Measurements from ENCODE around the gene FAM83F. TPM values are rescaled to one million over a fixed set of nuclear protein-coding genes. Genes with fewer than 3 reads are reported as not detected.

The FAM83F gene
- total RNA-seq, 8 experiments from 2014 or later: under 0.01 to 0.47 (median 0.22) TPM

DNA sequence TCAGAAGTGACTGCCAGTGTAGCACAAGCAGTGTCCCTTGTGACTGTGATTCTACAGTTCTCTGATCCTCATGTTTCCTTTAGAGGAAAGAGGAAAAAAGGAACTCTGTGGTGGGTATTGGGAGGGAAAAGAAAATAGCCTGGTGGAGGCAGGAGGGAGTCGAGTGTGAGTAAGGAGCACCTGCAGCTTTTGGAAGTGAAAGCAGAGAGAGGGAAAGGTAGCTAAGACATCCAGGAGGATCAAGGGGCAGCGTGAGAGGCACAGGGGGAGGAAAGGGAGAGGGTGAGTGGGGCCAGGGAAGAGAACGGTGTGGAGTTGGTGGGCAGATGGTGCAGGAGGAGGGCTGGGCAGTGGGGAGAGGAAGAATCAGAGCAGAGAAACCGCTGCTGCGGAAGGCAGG, 22.1 kb upstream of the FAM83F start:
- H3K27ac ChIP-seq: no peak overlapping the region
- WGBS, 10 experiments: 23 to 60% (median 43%) methylated on average over 2 to 5 of the region's 5 CpGs; no CpG with 5 or more reads in 3 of the 10 experiments
- peaks cover 3 to 4% of the 10 kb centered on the region in 2 donors for H3K4me1 ChIP-seq (replicated peaks in 1 of 2)
- H3K4me3 ChIP-seq: no peak overlapping the region
- no peak for ATAC-seq (replicated peaks in 6 of 8)
- in situ Hi-C loops (cut with MboI; ENCODE audit: low pct_unique_long_range_greater_than_20kb in 2 of 9, low sequenced_read_pairs in 9 of 9, unreplicated experiment in 9 of 9): no loop called here

DNA sequence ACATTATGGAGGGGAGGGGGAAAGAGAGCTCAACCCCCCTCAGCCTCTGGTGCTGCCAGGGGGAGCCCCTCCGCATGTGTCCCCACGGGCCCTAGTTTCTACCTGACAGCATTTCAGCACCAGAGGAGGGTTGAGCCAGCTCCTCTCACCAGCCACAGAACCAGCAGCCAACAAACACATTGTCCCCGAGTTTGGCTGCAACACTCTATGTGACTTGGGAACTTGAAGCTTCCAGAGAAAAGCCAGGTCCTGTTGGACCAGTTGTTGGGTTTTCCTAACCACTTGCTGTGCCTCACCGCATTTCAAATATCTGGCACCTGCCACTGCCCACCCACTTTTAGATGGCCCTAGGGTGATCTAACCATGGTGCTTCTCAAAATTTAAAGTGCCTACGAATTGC, 21.1 kb upstream of the FAM83F start:
- no peak for ATAC-seq (replicated peaks in 6 of 8)
- Histone ChIP-seq H3K4me1 (replicated peaks in 1 of 2) (peaks cover 3% of the 10 kb centered on the region in 2 donors), H3K27ac (no peak overlapping the region), H3K4me3 (no peak overlapping the region)
- in situ Hi-C loops (cut with MboI; ENCODE audit: low pct_unique_long_range_greater_than_20kb in 2 of 9, low sequenced_read_pairs in 9 of 9, unreplicated experiment in 9 of 9): no loop called here
- 33 to 100% (median 75%) methylated on average over 1 to 4 of the region's 5 CpGs; no CpG with 5 or more reads in 3 of the 10 experiments for WGBS, 10 experiments

DNA sequence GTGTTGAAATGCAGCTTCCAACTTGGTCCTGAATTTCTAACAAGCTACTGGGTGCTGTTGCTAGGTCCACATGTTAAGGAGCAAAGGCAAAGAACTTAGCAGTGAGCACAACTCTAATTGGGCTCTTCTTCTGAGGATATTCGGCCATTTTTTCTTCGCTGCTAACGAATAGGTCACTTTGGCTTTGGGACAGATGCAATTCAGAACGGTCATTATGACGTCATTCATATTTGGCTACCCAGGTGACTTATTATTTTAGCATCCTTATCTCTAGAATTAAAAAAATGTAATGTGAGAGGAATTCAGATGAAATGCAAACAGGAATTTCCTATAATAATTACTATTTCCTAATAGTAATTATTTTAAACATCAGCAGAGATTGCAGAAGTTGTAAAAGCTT, 20.7 kb upstream of the FAM83F start:
- H3K4me1 ChIP-seq (replicated peaks in 1 of 2): peaks cover 0 to 3% of the 10 kb centered on the region in 2 donors
- no peak overlapping the region for H3K27ac ChIP-seq
- ATAC-seq (replicated peaks in 6 of 8): no peak
- 43 to 100% (median 85%) methylated on average over 2 to 5 of the region's 5 CpGs for WGBS, 10 experiments
- no peak overlapping the region for H3K4me3 ChIP-seq
- in situ Hi-C loops (cut with MboI; ENCODE audit: low pct_unique_long_range_greater_than_20kb in 2 of 9, low sequenced_read_pairs in 9 of 9, unreplicated experiment in 9 of 9): no loop called here

DNA sequence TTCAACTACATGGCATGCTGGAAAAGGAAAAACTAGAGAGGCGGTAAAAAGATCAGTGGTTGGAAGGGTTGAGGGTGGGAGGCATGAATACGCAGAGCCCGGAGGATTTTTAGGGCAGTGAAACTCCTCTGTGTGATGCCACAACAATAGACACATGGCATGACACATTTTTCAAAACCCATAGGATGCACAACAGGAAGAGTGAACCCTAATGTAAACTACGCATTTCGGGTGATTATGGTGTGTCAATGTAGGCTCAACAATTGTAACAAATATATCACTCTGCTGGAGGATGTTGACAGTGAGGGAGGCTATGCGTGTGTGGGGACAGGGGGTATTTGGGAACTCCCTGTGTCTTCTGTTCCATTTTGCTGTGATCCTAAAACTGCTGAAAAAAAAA, 15.7 kb upstream of the FAM83F start:
- in situ Hi-C loops (cut with MboI; ENCODE audit: low pct_unique_long_range_greater_than_20kb in 2 of 9, low sequenced_read_pairs in 9 of 9, unreplicated experiment in 9 of 9): no loop called here
- WGBS, 10 experiments: 51 to 94% (median 76%) methylated on average over 3 to 6 of the region's 6 CpGs
- ATAC-seq (replicated peaks in 6 of 8): no peak

DNA sequence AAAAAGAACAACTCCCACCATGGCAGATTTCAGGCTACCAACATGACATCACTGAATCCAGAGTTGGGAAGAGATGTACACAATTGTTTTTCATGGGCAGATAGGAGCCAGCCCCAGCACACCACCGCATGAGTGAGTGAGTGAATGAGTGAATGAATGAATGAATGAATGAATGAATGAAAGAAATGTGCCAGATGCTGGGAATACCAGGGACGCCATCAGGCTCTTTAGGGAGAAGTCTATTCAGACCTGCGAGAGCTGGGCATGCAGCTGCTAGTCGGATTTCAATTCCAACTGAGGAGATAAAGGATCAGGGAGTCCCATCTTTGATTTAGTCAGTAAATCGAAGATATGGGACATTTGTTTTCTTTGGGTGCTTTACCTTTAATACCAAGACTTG, 15.3 kb upstream of the FAM83F start:
- ATAC-seq (replicated peaks in 6 of 8): no peak
- 35 to 100% (median 79%) methylated on average over 1 to 4 of the region's 5 CpGs; no CpG with 5 or more reads in 3 of the 10 experiments for WGBS, 10 experiments

More for the DNA sequence above, 15.7 kb upstream of the FAM83F start:
- peaks cover 0 to 6% of the 10 kb centered on the region in 2 donors for H3K4me1 ChIP-seq (replicated peaks in 1 of 2)
- H3K27ac ChIP-seq: no peak overlapping the region
- no peak overlapping the region for H3K4me3 ChIP-seq

DNA sequence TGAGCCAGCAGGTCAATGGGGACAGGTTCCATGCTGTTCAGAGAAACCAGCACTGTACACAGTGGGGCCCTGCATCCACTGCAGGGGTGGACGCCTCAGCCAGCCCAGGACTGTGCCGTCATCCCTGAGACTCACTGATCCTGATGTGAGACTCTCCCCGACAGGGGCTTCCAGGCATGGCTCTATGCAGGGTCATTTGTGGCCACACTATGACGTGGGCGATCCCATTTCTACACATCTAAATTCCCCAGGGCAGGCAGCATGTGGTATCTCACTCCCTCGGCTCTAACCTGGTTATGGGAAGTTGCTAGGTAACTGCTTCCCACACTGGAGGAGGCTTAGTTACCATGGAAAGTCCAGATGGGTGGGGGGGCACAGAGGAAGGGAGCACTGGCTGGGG, 14.2 kb upstream of the FAM83F start:
- peak overlapping the region in 1 of 2 donors; percentile 16 for H3K27ac ChIP-seq
- in situ Hi-C loops (cut with MboI; ENCODE audit: low pct_unique_long_range_greater_than_20kb in 2 of 9, low sequenced_read_pairs in 9 of 9, unreplicated experiment in 9 of 9): no loop called here
- H3K4me3 ChIP-seq: no peak overlapping the region
- H3K4me1 ChIP-seq (replicated peaks in 1 of 2): peaks cover 0 to 6% of the 10 kb centered on the region in 2 donors
- peak in 5 of 8 experiments; percentile 83 to 97 (median 88) for ATAC-seq (replicated peaks in 6 of 8)
- 60 to 100% methylated on average over 1 of the region's 6 CpGs; no CpG with 5 or more reads in 8 of the 10 experiments for WGBS, 10 experiments

More for the DNA sequence above, 15.3 kb upstream of the FAM83F start:
- no peak overlapping the region for H3K27ac ChIP-seq
- peaks cover 0 to 6% of the 10 kb centered on the region in 2 donors for H3K4me1 ChIP-seq (replicated peaks in 1 of 2)
- in situ Hi-C loops (cut with MboI; ENCODE audit: low pct_unique_long_range_greater_than_20kb in 2 of 9, low sequenced_read_pairs in 9 of 9, unreplicated experiment in 9 of 9): no loop called here
- no peak overlapping the region for H3K4me3 ChIP-seq

DNA sequence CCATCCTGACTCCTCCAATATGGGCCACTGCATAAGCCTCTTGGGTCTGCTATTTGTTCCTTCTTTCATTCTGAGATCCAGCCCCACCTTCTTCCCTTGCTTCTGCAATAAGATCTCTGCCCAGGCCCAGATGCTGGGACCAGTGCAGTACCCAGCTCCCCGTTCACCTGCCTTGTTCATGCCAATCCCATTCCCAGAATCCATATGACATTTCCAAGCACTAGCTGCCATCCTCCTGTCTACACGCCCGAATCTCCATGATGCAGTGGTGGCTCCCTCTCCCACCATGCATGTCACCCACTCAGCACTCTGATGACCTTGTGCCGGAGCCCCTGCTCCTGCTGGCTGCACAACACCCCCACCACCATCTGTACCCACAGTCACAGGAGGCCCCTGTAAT, 11.4 kb upstream of the FAM83F start:
- no peak overlapping the region for H3K27ac ChIP-seq
- H3K4me3 ChIP-seq: no peak overlapping the region
- H3K4me1 ChIP-seq (replicated peaks in 1 of 2): peaks cover 0 to 6% of the 10 kb centered on the region in 2 donors
- in situ Hi-C loops (cut with MboI; ENCODE audit: low pct_unique_long_range_greater_than_20kb in 2 of 9, low sequenced_read_pairs in 9 of 9, unreplicated experiment in 9 of 9): no loop called here
- WGBS, 10 experiments: 20 to 81% (median 63%) methylated on average over 1 to 3 of the region's 4 CpGs; no CpG with 5 or more reads in 7 of the 10 experiments
- no peak for ATAC-seq (replicated peaks in 6 of 8)

DNA sequence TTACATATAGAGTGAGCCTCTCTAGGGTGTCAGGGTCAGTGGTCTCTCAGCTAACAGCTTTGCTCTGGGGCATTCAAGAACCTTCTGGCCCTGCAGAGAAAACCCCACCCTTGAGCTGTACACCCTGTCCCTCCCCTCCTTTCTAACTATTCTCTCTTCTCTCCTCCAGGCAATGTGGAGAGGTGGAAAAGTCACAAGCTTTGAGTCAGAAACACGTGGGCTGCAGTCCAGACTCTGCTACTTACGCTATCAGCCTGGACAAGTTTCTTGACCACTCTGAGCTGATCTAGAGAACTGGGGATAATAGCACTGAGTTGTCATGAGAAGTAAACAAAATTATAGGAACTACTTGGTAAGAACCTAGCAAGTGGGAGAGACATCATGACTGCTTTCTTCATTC, 10.7 kb upstream of the FAM83F start:
- Histone ChIP-seq H3K27ac (no peak overlapping the region), H3K4me1 (replicated peaks in 1 of 2) (peaks cover 0 to 6% of the 10 kb centered on the region in 2 donors), H3K4me3 (no peak overlapping the region)
- WGBS, 10 experiments: 0 to 100% (median 36%) methylated on average over 1 to 2 of the region's 2 CpGs; no CpG with 5 or more reads in 5 of the 10 experiments
- in situ Hi-C loops (cut with MboI; ENCODE audit: low pct_unique_long_range_greater_than_20kb in 2 of 9, low sequenced_read_pairs in 9 of 9, unreplicated experiment in 9 of 9): no loop called here
- ATAC-seq (replicated peaks in 6 of 8): peak in 3 of 8 experiments; percentile 44 to 79 (median 79)

DNA sequence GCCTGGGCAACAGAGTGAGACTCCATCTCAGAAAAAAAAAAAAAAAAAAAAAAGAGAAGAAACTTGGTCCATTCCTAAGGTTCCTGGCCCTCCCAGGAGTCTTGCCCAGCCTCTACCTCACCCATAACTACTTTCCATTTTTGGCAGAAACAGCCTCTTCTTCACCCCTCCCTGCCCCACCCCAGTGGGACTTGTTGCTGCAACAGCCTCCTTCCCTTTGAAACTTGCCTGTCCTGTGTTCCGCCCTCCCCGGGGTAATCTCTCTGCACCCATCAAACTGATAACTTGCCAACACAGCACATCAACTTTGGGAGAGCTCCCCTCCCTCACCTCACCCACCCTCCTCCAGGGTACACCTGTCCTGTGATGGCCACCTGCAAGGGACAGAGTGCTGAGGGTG, 10.0 kb upstream of the FAM83F start:
- Histone ChIP-seq H3K4me1 (replicated peaks in 1 of 2) (peaks cover 0 to 6% of the 10 kb centered on the region in 2 donors), H3K27ac (no peak overlapping the region), H3K4me3 (no peak overlapping the region)
- in situ Hi-C loops (cut with MboI; ENCODE audit: low pct_unique_long_range_greater_than_20kb in 2 of 9, low sequenced_read_pairs in 9 of 9, unreplicated experiment in 9 of 9): no loop called here
- WGBS, 10 experiments: no CpG with 5 or more reads among the region's 2 CpGs
- ATAC-seq (replicated peaks in 6 of 8): no peak

DNA sequence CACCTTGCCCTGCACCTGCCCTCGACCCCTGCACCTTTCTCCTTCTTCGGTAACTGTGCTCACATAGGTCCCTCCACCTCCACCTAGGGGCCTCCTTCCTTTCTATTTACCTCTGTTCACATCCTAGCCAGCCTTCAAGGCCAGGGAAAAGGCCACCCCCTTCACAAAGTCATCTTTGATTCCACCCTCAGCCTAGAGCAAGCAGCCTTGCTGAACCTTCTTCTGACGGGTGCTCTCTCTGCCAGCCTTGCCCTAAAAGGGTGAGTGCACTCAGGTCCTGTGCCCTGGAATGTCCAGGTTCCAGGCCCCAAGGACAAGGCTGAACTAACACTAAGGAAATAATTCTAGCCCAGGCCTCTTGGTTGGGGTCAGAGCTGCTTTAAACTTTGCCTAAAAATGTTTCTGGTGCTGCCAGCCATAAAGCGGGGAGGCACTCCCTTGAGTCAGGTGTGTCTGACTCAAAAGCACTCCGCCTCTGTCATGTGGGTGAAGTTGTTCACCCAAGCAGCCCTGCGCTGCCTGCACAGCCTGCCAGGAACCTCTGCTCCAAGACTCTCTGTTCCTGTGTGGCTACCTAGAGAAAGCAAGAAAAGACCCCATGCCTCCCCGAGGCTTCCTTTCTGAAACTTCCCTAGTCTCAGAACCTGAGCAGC, 9.2 kb upstream of the FAM83F start:
- Histone ChIP-seq H3K4me1 (replicated peaks in 1 of 2) (peaks cover 0 to 2% of the 10 kb centered on the region in 2 donors), H3K27ac (no peak overlapping the region), H3K4me3 (no peak overlapping the region)
- no peak for ATAC-seq (replicated peaks in 6 of 8)
- in situ Hi-C loops (cut with MboI; ENCODE audit: low pct_unique_long_range_greater_than_20kb in 2 of 9, low sequenced_read_pairs in 9 of 9, unreplicated experiment in 9 of 9): no loop called here
- WGBS, 10 experiments: 60 to 100% (median 80%) methylated on average over 1 to 4 of the region's 7 CpGs; no CpG with 5 or more reads in 2 of the 10 experiments

DNA sequence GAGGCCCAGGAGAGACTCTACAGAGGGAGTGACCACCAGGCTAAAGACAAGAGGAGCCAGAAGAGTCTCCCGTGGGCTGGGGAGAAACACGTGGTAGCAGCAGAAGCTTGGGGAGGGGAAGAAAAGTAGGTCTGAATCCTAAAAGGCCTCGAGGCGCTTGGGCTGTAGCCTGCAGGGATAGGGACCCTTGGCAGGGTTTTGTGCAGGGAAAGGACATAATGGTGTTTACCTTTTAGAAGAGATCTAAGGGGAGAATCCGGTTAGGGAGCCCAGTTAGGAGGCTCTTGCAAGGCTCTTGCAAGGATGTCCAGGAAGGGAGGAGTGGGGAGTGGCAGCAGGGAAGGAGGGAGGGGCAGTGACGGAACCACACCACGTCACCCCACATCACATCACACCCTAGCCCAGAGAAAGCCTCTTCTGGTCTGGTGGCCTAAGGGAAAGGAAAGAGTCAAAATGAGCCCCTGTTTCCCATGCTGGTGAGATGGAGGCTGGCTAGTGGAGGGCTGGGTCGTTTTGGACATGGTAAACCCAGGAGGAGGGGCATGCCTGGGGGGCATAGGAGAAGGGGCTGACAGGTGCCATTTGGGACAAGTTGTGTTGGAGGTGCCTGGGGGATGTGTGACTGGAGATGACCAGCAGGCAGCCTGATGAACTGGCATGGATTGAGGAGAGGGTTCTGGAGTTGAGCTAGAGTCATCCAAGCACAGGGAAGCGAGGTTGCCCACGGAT, 6.2 kb upstream of the FAM83F start:
- in situ Hi-C loops (cut with MboI; ENCODE audit: low pct_unique_long_range_greater_than_20kb in 2 of 9, low sequenced_read_pairs in 9 of 9, unreplicated experiment in 9 of 9): no loop called here
- Histone ChIP-seq H3K27ac (no peak overlapping the region), H3K4me3 (no peak overlapping the region), H3K4me1 (replicated peaks in 1 of 2) (no peaks in the 10 kb centered on the region)
- 0 to 91% (median 58%) methylated on average over 1 to 7 of the region's 10 CpGs; no CpG with 5 or more reads in 3 of the 10 experiments for WGBS, 10 experiments
- peak in 2 of 8 experiments; percentile 75 to 89 for ATAC-seq (replicated peaks in 6 of 8)

DNA sequence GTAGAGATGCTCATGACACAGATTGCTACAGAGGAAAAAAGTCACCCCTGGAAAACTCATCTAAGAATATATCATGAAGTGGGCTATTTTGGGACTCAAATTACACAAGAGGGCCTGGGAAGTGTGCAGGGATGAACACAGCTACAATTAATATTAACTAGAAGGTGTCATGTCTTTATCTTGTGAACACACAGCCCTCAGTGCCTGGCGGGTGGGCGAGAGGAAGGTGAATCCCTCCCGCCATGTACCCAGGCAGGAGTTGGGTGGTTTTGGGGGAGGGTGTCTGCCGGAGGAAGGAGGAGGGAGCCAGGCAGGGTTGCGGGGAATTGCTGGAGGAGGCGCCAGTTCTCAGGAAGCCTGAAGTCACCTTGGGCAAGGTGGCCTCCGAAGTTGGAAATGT, 5.1 kb upstream of the FAM83F start:
- WGBS, 10 experiments: 67 to 87% (median 73%) methylated on average over 1 to 5 of the region's 7 CpGs; no CpG with 5 or more reads in 5 of the 10 experiments
- in situ Hi-C loops (cut with MboI; ENCODE audit: low pct_unique_long_range_greater_than_20kb in 2 of 9, low sequenced_read_pairs in 9 of 9, unreplicated experiment in 9 of 9): no loop called here

DNA sequence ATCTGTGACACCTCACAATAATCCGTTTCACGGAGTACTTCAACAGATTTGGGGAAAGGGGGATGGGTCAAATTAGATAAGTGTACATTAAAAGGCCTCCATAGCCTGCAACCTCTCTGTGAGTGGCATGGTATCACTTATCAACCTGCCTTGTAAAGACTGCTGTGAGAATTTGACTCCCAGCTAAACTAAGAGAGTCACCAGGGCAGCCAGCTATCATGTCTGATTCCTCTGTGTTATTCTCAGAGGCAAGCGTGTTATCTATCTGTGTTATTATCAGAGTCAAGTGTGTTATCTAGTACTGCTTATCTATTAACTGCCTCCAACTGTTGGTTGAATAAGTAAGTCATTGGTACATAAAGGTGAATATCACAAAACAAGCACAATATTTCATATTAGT, 4.1 kb upstream of the FAM83F start:
- peaks cover 0 to 3% of the 10 kb centered on the region in 2 donors for H3K4me1 ChIP-seq (replicated peaks in 1 of 2)
- no peak overlapping the region for H3K4me3 ChIP-seq
- in situ Hi-C loops (cut with MboI; ENCODE audit: low pct_unique_long_range_greater_than_20kb in 2 of 9, low sequenced_read_pairs in 9 of 9, unreplicated experiment in 9 of 9): no loop called here
- 71 to 100% (median 94%) methylated on average over 1 to 3 of the region's 3 CpGs; no CpG with 5 or more reads in 3 of the 10 experiments for WGBS, 10 experiments
- H3K27ac ChIP-seq: no peak overlapping the region
- no peak for ATAC-seq (replicated peaks in 6 of 8)

More for the DNA sequence above, 5.1 kb upstream of the FAM83F start:
- H3K4me1 ChIP-seq (replicated peaks in 1 of 2): peaks cover 0 to 3% of the 10 kb centered on the region in 2 donors
- no peak overlapping the region for H3K27ac ChIP-seq
- H3K4me3 ChIP-seq: no peak overlapping the region
- no peak for ATAC-seq (replicated peaks in 6 of 8)
